PFSK-1 (cell line): ENCODE results near the gene SYNE3.

ENCODE experiments used
- POLR2AphosphoS5 ChIP-seq: IDR thresholded peaks from 2 replicates; pipeline ENCODE4 v1.6.1; 2012; ENCODE audit warnings: low read depth, mild to moderate bottlenecking, control low read depth, low read length, moderate library complexity
- TAF1 ChIP-seq: IDR thresholded peaks from 2 replicates; pipeline ENCODE4 v1.6.1; 2012; ENCODE audit warnings: low read length, control low read depth, borderline replicate concordance; ENCODE audit not compliant: insufficient read depth
- TF ChIP-seq, protein P1 (sequence below), 2 experiments: IDR thresholded peaks; 2 replicates each; pipeline versions ENCODE4 v1.6.1 to v1.8.0; 2011 to 2012; ENCODE audit warnings: low read depth in 2 of 2, low read length in 2 of 2, control low read depth in 1 of 2, inconsistent platforms in 1 of 2, mild to moderate bottlenecking in 1 of 2, moderate library complexity in 1 of 2; ENCODE audit not compliant: insufficient read depth in 1 of 2

DNA sequence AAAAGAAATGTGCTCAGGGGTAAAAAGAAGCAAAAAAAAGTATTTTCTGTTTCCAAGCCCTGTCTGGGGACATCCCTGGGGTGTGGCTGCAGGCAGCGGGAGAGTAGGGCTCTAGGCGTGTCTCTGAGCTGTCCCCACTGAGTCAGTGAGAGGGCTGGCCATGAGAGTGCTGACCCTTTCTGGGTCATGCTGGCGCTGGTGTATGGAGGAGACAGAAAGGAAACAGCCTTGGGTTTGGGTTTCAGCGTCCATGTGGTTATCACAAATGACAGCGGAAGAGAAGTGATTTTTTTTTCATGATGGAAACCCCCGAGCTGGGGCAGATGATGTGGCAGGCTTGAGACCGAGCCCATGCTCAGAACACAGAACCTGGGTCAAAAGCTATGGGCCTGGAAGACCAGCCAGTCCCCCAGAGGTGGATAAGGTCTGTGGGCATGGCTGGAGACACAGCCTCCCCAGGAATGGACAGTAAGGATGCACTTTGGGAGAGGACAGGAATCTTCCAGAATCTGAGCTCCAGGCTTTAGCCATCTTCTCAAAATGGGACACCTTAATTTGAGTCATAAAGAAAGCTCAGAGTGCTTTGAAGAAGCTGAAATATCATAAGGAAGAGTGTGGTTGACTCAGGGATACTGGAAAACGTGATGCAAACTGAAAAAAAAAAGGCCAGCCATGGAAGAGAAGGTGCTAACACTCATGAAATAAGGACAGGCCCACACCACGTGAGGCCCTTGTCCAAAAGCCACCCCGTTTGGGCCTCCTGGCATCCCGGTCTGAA is 36.2 kb downstream of the SYNE3 start:
- TF ChIP-seq, protein P1, sequence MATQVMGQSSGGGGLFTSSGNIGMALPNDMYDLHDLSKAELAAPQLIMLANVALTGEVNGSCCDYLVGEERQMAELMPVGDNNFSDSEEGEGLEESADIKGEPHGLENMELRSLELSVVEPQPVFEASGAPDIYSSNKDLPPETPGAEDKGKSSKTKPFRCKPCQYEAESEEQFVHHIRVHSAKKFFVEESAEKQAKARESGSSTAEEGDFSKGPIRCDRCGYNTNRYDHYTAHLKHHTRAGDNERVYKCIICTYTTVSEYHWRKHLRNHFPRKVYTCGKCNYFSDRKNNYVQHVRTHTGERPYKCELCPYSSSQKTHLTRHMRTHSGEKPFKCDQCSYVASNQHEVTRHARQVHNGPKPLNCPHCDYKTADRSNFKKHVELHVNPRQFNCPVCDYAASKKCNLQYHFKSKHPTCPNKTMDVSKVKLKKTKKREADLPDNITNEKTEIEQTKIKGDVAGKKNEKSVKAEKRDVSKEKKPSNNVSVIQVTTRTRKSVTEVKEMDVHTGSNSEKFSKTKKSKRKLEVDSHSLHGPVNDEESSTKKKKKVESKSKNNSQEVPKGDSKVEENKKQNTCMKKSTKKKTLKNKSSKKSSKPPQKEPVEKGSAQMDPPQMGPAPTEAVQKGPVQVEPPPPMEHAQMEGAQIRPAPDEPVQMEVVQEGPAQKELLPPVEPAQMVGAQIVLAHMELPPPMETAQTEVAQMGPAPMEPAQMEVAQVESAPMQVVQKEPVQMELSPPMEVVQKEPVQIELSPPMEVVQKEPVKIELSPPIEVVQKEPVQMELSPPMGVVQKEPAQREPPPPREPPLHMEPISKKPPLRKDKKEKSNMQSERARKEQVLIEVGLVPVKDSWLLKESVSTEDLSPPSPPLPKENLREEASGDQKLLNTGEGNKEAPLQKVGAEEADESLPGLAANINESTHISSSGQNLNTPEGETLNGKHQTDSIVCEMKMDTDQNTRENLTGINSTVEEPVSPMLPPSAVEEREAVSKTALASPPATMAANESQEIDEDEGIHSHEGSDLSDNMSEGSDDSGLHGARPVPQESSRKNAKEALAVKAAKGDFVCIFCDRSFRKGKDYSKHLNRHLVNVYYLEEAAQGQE (IDR thresholded peaks at IDR 0.05; ENCODE audit: insufficient read depth in 1 of 2, low read depth in 2 of 2, low read length in 2 of 2), result no peak
- TF ChIP-seq TAF1, result no peak
- TF ChIP-seq POLR2AphosphoS5, result no peak
